Measurements from ENCODE around the gene CASK. TPM values are rescaled to one million over a fixed set of nuclear protein-coding genes. Genes with fewer than 3 reads are reported as not detected.

The CASK gene
- polyA plus RNA-seq, 1 donor from 2014 or later: 58.3 TPM

DNA sequence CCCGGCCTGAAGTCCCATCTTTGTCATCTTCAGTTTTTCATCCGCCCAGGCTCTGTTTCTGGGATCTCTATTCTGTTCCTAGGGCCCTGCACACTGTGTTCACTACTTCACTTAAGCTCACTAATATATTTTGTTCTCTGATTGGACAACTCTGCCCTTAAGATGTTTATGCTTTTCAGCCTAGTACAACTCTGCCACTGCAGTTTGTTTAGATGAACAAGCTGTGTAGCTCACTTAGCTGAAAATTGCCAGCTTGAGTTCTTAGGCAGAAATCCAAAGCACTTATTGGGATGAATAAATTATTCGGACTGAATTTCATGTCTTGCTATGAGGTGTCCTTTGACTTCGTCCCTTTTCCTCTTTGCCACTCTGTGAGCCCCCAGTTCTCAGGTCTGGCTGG lies 415.4 kb downstream of the CASK start:
- no peaks in the 10 kb centered on the region for H3K9me3 ChIP-seq (ENCODE audit: low read length)
- no peak for TF ChIP-seq POLR2AphosphoS5 (IDR thresholded peaks at IDR 0.05)
- TF ChIP-seq, protein P1, sequence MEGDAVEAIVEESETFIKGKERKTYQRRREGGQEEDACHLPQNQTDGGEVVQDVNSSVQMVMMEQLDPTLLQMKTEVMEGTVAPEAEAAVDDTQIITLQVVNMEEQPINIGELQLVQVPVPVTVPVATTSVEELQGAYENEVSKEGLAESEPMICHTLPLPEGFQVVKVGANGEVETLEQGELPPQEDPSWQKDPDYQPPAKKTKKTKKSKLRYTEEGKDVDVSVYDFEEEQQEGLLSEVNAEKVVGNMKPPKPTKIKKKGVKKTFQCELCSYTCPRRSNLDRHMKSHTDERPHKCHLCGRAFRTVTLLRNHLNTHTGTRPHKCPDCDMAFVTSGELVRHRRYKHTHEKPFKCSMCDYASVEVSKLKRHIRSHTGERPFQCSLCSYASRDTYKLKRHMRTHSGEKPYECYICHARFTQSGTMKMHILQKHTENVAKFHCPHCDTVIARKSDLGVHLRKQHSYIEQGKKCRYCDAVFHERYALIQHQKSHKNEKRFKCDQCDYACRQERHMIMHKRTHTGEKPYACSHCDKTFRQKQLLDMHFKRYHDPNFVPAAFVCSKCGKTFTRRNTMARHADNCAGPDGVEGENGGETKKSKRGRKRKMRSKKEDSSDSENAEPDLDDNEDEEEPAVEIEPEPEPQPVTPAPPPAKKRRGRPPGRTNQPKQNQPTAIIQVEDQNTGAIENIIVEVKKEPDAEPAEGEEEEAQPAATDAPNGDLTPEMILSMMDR (IDR thresholded peaks at IDR 0.05; ENCODE audit: poor library complexity, severe bottlenecking): no peak
- no peak for TF ChIP-seq EZH2 (IDR thresholded peaks at IDR 0.05; ENCODE audit: borderline replicate concordance, insufficient read depth, low read length, poor library complexity, severe bottlenecking)
- TF ChIP-seq EP300 (conservative IDR thresholded peaks at IDR 0.05; ENCODE audit: poor library complexity, severe bottlenecking): no peak
- TF ChIP-seq MXI1 (conservative IDR thresholded peaks at IDR 0.05; ENCODE audit: poor library complexity, severe bottlenecking): no peak
- no peak for TF ChIP-seq TAF1 (IDR thresholded peaks at IDR 0.05; ENCODE audit: low read depth)
- TF ChIP-seq RAD21 (conservative IDR thresholded peaks at IDR 0.05): no peak
- TF ChIP-seq, protein P2, sequence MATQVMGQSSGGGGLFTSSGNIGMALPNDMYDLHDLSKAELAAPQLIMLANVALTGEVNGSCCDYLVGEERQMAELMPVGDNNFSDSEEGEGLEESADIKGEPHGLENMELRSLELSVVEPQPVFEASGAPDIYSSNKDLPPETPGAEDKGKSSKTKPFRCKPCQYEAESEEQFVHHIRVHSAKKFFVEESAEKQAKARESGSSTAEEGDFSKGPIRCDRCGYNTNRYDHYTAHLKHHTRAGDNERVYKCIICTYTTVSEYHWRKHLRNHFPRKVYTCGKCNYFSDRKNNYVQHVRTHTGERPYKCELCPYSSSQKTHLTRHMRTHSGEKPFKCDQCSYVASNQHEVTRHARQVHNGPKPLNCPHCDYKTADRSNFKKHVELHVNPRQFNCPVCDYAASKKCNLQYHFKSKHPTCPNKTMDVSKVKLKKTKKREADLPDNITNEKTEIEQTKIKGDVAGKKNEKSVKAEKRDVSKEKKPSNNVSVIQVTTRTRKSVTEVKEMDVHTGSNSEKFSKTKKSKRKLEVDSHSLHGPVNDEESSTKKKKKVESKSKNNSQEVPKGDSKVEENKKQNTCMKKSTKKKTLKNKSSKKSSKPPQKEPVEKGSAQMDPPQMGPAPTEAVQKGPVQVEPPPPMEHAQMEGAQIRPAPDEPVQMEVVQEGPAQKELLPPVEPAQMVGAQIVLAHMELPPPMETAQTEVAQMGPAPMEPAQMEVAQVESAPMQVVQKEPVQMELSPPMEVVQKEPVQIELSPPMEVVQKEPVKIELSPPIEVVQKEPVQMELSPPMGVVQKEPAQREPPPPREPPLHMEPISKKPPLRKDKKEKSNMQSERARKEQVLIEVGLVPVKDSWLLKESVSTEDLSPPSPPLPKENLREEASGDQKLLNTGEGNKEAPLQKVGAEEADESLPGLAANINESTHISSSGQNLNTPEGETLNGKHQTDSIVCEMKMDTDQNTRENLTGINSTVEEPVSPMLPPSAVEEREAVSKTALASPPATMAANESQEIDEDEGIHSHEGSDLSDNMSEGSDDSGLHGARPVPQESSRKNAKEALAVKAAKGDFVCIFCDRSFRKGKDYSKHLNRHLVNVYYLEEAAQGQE (IDR thresholded peaks at IDR 0.05; ENCODE audit: borderline replicate concordance): no peak
- no peak for TF ChIP-seq SMC3 (conservative IDR thresholded peaks at IDR 0.05; ENCODE audit: poor library complexity)
- H3K4me3 ChIP-seq (ENCODE audit: low read length): no peak overlapping the region
- H3K9ac ChIP-seq (ENCODE audit: low read length): no peak overlapping the region
- H2AFZ ChIP-seq (ENCODE audit: low read depth, low read length): no peak overlapping the region
- H4K20me1 ChIP-seq (ENCODE audit: insufficient read depth): no peaks in the 10 kb centered on the region
- no peaks in the 10 kb centered on the region for H3K9me2 ChIP-seq (ENCODE audit: insufficient read depth, low read length)
- no peaks in the 10 kb centered on the region for H3K36me3 ChIP-seq (ENCODE audit: insufficient read depth, low read length)
- H3K4me2 ChIP-seq (ENCODE audit: low read length): no peak overlapping the region
- H3F3A ChIP-seq (ENCODE audit: insufficient read depth, low read length, poor library complexity, severe bottlenecking): no peaks in the 10 kb centered on the region
- H3K27me3 ChIP-seq (ENCODE audit: insufficient read depth, low read depth, low read length): no peaks in the 10 kb centered on the region
- no peaks in the 10 kb centered on the region for H3K79me2 ChIP-seq (replicated peaks; ENCODE audit: insufficient read depth, low read length)
- H3K27ac ChIP-seq (ENCODE audit: low read length): no peak overlapping the region

DNA sequence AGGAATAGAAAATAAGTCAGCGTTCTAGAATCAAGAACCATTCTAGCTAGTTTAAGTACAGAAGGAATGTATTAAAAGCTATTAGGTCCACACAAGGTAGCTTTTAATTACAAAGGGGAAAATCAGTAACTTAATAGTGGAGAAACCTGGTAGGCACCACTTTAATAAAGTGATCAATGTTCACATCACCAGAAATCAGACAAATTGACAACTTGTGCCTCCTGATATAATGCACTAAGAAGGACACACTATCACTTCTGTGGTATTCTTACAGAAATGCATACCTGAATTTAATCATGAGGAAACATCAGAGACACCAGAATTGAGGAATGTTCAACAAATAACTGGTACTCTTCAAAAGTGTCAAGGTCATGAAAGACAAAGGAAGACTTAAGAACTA lies 421.4 kb downstream of the CASK start:
- TF ChIP-seq SMC3 (conservative IDR thresholded peaks at IDR 0.05; ENCODE audit: poor library complexity) (no peak), TAF1 (IDR thresholded peaks at IDR 0.05; ENCODE audit: low read depth) (no peak), MXI1 (conservative IDR thresholded peaks at IDR 0.05; ENCODE audit: poor library complexity, severe bottlenecking) (no peak), POLR2AphosphoS5 (IDR thresholded peaks at IDR 0.05) (no peak), EZH2 (IDR thresholded peaks at IDR 0.05; ENCODE audit: borderline replicate concordance, insufficient read depth, low read length, poor library complexity, severe bottlenecking) (no peak), RAD21 (conservative IDR thresholded peaks at IDR 0.05) (no peak), EP300 (conservative IDR thresholded peaks at IDR 0.05; ENCODE audit: poor library complexity, severe bottlenecking) (no peak)
- TF ChIP-seq, protein P1 (IDR thresholded peaks at IDR 0.05; ENCODE audit: poor library complexity, severe bottlenecking): no peak
- TF ChIP-seq, protein P2 (IDR thresholded peaks at IDR 0.05; ENCODE audit: borderline replicate concordance): no peak
- Histone ChIP-seq H3K9ac (ENCODE audit: low read length) (no peak overlapping the region), H3K27ac (ENCODE audit: low read length) (no peak overlapping the region)

More for the DNA sequence above, 421.4 kb downstream of the CASK start:
- H3K79me2 ChIP-seq (replicated peaks; ENCODE audit: insufficient read depth, low read length): no peaks in the 10 kb centered on the region
- H4K20me1 ChIP-seq (ENCODE audit: insufficient read depth): no peaks in the 10 kb centered on the region
- H3F3A ChIP-seq (ENCODE audit: insufficient read depth, low read length, poor library complexity, severe bottlenecking): no peaks in the 10 kb centered on the region
- no peak overlapping the region for H3K4me3 ChIP-seq (ENCODE audit: low read length)
- H2AFZ ChIP-seq (ENCODE audit: low read depth, low read length): no peak overlapping the region
- no peak overlapping the region for H3K4me2 ChIP-seq (ENCODE audit: low read length)
- no peaks in the 10 kb centered on the region for H3K36me3 ChIP-seq (ENCODE audit: insufficient read depth, low read length)
- H3K27me3 ChIP-seq (ENCODE audit: insufficient read depth, low read depth, low read length): no peaks in the 10 kb centered on the region
- no peaks in the 10 kb centered on the region for H3K9me2 ChIP-seq (ENCODE audit: insufficient read depth, low read length)
- no peaks in the 10 kb centered on the region for H3K9me3 ChIP-seq (ENCODE audit: low read length)
